ENCODE results near the gene CCDC61.

DNA sequence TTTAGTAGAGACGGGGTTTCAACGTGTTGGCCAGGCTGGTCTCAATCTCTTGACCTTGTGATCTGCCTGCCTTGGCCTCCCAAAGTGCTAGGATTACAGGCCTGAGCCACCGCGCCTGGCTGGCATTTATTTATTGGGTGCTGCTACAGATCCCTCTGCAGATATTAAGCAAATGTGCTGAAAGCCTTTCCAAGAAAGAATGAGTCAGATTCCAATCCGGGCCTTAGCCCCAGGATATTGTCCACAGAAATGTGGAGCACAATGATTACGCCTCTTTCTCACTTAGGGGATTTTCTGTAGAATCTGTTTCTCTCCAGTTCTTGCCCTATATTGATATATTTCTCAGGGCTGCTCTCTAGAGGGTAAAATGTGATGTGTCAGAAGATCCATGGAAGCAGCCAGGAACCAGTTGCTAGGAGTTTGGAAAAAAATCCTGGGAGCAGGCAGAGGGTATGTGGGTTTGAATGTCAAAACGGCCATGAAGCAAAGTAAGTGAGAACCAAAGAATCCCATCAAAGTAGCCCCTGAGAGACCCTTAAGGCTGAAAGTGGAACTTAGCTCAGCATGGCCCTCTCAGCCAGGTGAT lies 70.3 kb downstream of the CCDC61 start:
- no peak for TF ChIP-seq FOXA1 (IDR thresholded peaks at IDR 0.05)
- no peak for TF ChIP-seq FOXK2 (IDR thresholded peaks at IDR 0.05)
- no peak for TF ChIP-seq ZNF384 (IDR thresholded peaks at IDR 0.05)
- TF ChIP-seq ELF4 (IDR thresholded peaks at IDR 0.05) = no peak
- no peak for TF ChIP-seq ARNT (IDR thresholded peaks at IDR 0.05)
- TF ChIP-seq SP1 (IDR thresholded peaks at IDR 0.05) = no peak

Data from HEK293T (cell line).